ENCODE results near the gene ITPK1.

The ITPK1 gene

DNA sequence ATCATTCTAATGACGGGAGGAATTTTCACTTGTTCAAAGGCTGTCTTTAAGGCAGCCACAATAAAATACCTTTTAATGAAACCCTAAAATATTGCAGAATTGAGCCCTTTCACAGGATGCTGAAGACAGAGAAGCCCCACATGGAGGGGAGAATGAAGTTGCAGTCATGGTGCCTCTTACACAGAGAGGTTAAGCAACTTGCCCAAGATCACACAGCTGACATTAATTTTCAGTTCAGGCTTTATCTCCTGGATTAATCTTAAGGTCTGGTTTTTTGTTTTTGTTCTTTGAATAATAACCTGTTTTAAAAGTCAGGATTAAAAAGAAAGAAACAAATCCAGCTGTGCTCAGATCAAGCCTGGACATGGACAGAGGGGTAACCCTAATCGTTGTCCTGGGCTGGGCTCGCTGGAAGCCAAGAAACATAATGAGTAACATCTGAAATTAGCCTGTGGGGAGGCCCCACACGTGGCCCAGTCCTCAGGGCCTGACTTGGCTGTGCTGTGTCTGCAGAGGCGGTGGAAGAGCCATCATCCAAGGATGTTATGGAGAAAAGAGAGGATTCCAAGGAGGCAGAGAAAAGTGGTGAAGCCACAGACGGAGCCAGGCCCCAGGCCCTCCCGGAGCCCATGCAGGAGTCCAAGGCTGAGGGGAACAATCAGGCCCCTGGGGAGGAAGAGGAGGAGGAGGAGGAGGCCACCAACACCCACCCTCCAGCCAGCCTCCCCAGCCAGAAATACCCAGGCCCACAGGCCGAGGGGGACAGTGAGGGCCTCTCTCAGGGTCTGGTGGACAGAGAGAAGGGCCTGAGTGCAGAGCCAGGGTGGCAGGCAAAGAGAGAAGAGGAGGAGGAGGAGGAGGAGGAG lies 184.8 kb downstream of the ITPK1 start:
- DNase-seq, result no peak

DNA sequence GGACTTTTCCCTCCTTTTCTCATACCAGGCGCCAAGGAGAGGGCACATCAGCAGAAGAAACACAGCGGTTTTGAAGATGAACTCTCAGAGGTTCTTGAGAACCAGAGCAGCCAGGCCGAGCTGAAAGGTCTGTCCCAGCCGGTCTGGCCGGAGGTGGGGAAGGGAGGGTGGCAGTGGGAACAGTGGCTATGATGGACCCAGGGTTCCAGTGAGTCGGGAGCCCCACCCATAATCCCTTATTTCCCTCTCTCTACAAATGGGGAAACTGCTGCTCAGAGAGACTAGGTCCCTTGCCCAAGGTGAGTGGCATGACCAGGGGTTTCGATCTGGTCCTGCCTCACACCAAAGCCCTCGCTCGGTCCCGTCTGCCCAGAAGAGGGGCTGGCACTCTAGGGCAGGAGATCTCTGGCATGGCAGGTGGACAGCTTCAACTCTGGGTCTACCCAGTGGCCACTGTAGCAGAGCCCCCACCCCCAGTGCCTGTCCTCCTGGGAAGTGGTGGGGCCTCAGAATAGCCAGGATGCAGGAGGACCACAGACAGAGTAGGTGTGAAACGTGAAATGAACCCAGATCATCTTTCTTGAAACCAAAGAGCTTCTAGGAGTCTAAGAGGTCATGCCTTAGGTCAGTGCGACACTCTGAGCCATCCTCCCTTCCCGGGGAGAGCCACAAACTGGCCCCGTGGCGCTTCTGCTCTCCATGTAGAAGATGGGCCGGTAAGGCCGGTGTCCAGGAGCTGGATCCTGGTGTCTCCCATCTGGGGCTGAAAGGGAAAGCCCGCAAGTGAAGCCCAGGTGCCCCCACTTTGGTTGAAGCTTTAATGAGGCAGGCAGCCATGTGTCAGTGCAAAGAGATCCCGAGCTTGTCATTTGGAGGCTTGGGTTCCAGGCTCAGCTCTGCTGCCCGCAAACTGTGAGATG lies 185.8 kb downstream of the ITPK1 start:
- DNase-seq, result no peak

DNA sequence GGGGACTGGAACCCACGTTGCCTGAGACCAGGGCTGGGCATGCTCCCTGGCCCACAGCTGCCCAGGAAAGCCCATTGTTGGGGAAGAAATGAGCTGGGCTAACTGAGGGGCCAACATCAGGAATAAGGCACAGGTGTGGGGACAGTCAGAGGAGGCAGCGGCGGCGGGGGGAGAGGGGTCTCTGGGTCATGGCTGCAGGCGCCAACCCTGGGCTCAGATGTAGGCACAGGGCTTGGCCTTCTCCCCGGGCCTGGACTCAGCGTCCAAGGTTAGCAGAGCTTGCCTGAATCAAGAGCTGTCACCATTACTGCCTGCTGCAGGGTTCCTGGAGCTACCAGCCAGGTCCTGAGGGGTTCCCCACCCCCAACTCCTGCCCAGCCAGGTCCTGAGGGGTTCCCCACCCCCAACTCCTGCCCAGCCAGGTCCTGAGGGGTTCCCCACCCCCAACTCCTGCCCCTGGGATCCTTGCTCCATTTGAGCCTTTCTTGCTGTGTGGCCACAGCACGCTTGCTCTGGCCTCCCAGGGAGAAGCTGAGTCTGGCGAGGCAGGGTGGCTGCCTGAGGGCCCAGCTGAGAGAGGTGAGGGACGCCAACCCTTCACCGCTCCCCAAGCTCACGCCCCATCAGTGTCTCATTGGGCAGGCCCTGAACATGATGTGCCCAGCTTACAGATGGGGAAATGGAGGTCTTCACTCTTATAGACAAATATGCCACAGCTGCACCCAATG lies 186.6 kb downstream of the ITPK1 start:
- no peak for DNase-seq

DNA sequence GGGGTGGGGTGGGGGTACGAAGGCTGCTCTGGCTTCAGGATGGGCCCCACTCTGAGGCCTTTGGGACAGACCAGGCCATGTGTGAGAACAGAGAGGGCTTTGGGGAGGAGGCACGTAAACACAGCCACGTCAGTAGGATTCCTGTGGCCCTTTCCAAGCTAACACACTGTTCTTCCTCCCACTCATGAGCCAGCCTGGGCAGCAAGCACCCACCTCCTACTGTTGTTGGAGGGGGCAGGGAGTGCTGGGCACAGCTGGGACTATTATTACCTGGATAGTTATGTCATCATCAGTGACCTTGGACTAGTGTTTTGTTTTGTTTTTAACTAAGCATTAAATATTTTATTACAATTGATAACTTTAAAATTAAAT lies 187.5 kb downstream of the ITPK1 start:
- DNase-seq, result no peak

DNA sequence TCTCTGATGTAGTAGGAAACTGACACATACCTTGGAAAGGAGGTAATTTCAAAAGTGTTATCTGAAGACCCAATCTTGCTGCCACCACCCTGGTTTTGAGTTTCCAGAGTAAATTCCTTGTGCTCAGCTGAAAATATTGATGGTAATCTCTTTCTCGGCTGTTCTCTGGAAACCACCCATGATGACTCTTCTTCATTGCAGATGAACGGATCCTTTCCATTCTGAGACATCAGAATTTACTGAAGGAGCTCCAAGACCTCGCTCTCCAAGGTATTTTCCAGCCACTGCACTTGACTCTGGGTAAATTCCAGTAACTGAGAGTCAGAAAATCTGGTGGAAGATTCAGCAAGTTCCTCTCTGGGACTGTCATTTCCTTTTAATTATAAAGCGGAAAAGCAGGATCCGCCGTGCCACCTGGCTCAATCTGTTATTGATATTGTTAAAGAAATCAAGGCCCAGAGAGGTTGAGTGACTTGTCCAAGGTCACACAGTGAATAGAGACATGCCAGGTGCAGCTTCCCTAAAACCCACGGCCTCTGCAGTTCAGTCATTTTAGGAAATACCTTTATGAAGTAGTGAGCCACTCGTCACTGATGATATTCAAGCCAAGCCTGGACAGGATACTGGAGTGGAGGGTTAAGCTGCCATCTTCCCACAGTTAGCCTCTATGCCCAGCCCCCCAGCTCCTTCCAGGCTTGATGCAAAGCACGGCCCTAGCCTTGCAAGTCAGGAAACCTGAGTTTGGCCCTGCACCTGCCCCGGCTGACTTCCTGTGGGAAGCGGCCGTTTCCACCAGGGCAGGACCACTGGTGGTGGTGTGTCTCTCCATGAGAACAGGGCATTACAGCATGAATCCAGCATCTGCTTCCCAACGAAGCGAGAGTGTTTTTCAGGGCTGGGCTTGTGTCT lies 188.1 kb downstream of the ITPK1 start:
- no peak for DNase-seq

DNA sequence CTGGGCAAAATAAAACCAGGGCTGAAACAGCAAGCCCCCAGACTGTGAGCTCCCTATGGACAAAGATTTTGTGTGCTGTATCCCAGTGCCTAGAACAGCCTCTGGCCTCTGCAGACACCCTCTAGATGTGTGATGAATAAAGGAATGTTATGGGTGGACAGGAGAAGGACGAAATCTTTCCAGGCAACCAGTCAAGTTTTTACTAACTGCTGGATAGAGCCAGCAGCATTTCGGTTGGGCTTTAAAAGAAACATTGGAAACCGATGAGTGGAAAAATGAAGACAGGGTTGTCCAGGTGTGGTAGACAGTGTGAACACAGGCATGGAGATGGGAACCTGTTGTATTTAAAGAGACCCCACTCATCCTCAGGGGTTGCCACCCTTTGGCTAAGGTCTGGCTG lies 188.8 kb downstream of the ITPK1 start:
- no peak for DNase-seq

DNA sequence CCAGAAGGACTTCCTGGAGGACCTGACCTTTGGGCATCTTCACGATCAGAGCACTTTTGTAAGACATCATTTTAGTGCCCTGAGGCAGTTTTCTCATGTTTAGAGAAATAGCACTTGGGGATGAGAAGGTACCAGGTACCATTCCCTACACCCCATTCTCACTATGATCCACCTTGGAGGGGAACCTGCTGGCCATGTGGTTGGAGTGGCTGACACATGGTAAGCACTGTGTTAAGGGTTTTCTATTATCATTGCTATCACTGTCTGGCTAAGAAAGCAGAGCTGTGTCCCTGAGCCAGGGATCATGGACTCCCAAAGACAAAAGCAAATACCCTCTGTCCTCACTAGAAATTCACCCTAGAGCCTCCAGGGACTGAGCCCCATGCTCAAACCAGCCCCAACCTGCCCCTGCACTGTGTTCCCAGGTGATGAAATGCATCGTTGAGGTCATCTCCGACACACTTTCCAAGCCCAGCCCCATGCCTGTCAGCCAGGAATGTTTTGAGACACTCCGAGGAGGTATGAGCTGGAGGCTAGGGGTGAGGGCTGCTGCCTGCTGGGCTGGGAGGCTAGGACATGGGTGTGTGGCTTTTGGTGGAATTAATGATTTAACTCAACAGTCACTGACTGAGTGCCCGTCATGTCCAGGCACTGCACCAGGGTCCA lies 189.4 kb downstream of the ITPK1 start:
- no peak for DNase-seq

DNA sequence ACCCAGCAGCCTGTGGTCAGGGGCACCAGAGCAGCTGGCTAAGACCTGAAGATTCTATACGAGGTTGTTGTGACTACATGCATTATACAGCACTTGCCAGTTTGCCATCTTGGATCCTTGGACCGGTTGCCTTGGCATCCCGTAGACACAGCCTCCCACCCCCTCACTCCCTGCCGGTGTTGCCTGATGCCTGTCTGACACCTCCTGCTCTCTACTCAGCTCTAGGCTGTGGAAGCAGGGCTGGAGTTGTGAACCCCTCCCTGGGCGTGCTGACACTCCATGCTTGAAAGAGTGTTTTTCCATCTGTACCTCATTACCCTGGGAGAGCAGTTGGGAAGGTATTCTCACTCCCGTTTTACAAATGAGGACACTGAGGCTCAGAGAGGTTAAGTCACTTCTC lies 190.3 kb downstream of the ITPK1 start:
- no peak for DNase-seq

DNA sequence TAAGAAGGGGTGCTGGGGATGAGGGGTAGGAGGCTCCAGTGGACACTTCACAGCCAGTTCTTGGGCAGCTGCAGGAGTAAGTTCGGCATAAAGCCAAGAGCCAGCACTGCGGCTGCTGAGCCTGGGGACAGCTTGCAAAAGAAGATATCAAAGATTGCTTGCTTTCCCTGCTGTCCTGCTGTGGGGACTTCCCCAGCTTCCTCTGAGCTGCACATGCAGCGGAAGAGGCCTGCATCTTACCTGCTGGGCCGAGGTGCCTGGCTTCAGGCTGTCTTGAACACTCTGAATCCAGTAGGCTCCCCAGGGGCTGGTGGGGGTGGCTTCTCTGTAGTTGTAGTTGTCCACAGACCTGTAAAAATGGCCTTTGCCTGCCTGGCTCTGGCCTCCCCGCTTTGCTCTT lies 191.5 kb downstream of the ITPK1 start:
- DNase-seq, result no peak

DNA sequence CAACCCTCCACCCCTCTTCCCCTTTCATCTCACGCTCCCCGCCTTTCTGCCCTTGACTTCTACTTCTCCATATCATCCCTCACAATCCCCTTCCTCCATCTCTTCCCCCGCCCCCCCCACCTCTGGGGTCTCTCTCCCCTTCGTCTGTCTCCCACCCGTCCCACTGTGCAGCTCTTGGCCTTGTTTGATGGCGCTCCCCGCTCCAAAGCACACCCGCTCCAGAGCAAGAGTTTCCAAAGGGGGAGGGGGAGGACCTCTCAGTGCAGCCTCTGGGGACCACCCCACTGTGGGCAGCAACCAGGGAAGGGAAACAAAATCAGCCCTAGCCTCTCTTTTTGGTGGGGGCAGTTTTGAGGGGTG lies 192.0 kb downstream of the ITPK1 start:
- no peak for DNase-seq

DNA sequence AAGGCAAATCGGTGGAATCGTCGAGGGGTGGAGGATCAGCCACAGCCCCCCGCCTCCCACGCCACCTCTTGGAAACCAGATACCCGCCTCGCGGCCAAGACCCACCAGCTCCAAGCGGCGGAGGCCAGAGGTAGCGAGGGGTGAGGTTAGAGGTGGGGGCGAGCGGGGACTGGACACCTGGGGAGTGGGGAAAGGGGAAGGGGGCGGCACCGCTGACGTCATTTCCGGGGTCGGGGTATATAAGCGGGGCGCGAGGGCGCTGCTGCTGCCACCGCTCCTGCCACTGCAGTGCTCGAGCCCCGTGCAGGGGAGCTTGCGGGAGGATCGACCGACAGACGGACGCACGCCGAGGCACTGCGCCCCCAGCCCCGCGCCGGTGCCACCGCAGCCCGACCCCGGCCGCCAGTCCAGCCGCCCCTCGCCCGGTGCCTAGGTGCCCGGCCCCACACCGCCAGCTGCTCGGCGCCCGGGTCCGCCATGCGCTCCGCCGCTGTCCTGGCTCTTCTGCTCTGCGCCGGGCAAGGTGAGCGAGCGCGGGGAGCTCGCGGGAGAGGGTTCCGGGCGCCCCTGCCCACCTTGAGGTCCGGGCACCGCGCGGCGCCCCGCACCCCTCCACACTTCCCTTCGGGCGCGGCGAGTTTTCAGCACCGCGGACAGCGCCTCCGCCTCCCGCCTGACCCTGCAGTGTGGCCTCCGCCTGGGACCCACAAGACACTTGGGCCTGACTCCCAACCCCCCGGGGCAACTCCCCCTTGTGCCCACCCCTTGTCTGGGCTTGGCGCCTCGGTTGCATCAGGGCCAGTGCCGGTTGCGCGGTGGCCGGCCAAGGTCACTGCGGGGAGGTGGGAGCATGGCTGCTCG lies 192.6 kb downstream of the ITPK1 start, which contains the start of gene CHGA:
TSS of gene CHGA (plus strand) at position 268 of the 861 bp plus-strand sequence. CDS start at position 478, 210 bp downstream.
- DNase-seq, result peak; percentile 44

DNA sequence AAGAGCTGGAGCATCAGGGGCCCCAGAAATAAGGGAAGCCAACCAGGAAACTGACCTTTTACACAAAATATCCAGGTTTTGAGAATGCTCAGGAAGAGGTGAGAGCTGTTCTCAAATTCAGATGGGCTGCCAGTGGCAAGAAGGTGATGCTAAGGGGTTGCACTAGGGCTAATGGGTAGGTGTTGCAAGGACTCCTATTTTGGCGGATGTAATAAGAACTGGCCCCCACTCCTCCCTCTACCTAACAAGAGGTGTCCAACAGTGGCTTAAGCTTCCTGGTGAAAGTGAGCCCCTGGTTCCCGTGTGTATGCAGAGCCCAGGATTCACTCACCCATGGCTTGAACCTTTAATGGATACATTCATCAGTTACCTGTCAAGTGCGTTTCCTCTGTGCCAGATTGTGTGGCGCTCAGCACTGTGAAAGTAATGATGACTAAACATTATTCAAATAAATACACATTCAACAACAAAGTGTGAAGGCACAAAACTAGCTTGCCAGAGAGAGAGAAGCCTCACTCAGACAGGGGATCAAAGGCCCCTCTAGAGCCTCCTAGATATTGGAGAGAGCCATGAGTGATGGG lies 193.5 kb downstream of the ITPK1 start:
- DNase-seq, result no peak

DNA sequence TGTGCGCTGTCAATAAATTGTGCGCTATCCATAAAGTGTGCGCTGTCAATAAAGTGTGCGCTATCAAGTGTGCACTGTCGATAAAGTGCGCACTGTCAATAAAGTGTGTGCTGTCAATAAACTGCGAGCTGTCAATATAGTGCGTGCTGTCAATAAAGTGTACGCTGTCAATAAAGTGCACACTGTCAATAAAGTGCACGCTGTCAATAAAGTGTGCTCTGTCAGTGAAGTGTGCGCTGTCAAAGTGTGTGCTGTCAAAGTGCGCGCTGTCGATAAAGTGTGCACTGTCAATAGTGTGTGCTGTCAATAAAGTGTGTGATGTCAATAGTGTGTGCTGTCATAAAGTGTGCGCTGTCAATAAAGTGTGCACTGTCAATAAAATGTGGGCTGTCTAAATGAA lies 195.7 kb downstream of the ITPK1 start:
- DNase-seq, result no peak

DNA sequence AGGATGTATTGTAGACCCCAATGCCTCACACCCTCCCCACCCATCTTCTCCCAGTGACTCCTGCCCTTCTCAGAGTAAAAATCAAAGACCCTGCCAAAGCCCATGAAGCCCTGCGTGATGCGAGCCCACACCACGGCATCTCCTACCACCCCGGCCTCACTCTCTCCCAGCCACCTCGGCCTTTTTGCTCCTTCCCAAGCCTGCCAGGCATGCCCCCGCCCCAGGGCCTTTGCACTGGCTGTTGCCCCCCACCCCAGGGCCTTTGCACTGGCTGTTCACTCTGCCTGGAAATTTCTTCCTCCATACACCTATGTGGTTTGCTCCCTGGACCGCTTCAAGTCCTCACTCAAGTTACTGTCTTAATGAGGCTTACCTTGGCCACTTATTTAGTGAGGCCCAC lies 197.8 kb downstream of the ITPK1 start:
- no peak for DNase-seq

DNA sequence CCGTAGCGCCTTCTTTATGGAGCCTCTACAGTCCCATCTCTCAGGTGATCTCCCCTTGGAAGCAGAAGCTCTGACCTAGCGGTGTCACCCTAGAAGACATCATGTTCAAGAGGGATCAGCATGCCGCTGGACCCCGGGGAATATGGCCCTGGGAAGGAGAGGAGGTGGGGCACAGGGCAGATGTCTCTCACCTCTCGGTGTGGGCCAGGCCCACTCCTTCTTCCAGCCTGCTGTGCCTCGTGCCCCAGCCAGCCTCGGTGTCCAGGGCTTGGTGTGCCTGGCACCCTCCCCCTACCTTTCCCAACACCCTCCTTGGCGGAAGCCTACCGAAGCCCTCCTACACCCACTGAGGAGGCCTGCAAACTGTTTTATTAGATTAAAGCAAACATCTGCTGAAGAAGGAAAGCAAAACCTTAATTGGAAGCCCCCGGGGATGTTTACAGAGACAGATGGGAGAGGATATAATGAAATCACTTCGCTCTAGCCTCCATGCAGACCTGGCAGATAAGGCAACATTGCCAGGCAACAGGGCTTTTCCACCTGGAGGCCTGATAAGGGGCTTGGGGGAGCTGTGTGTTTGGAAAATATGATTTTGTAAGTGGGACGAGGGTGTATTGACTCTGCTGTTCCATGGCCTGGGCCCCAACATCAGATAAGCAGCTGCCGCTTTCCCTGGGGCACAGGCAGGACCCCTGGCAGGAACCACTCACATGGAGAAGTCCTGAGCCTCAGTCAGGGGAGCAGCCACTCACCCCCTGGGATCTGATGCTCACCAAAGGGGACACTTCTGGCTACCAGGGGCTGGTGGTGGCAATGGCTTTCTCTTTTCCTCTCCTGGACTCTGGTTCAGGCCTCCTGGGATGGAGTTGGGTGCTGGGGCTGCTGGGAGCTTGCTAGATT lies 198.4 kb downstream of the ITPK1 start:
- no peak for DNase-seq

DNA sequence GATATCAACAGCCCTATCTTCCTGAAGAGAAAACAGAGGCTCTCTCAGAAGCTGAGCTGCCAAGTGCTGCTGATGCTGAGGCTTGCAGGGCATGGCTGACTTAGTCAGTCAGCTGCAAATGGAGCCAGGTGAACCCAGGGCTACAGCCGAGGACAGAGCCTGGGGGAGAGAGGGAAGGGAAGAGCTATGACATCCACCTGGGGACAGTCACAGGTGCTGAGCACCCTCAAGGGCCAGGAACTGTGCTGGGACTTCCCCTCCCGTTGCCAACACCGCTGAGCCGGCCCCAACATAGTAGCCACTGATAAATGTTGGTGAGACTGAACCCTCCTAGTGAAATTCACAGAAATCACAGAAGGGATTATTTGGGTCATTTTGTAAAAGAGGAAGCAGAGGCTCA lies 199.5 kb downstream of the ITPK1 start:
- DNase-seq, result no peak

DNA sequence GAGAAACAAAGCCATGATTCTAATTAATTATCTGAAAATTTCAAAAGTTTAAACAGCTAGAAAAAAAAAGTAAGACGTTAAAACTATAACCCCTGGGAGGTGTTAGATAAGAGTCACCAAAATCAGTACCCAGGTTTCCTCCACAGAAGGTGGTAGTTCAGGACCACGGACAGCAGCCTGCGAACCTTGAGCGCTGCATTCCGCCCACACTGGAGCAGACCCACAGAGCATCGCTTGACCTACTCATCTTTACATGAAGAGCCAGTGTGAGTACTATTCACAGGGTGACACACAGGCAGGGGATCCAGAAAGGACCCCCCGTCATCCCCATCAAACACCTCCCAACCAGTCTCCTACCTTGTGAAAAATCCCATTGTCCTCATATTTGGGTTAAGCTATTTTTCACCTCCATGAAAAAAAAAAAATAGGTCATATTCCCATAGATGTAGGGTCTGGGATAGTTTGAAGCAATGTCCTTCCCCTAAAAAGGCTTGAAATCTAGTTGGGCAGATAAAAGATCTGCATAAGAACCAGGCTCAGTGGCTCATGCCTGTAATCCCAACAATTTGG lies 201.6 kb downstream of the ITPK1 start:
- DNase-seq, result peak; percentile 39

DNA sequence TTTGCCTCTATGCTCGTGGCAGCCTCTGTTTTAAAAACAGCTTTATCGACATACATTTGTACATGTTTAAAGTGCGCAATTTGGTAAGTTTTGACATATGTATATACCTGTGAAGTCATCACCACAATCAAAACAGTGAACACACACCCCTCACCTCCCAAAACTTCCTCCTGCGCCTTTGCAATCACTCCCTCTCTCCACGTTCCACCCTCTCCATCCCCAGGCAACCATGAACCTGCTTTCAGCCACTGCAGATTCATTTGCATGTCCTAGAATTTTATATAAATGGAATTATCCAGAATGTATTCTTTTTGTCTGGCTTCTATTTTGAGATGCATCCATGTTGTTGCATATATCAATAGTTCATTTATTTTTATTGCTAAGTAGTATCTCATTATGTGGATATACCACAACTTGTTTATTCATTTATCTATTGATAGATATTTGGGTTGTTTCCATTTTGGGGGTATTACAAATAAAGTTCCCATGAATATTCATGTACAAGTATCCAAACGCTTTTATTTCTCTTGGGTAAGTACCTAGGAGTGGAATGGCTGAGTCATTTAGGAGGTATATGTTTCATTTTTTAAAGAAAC lies 208.3 kb downstream of the ITPK1 start:
- DNase-seq, result no peak

Measured in activated CD4-positive, alpha-beta T cell treated with anti-CD3 and anti-CD28 coated beads, Interleukin-2, Interleukin-6, amounts not matched to agents 100 ng/mL and 50 ng/mL, durations not matched to agents 16 hours and 8 hours (primary cell).